Duodenal mucosa (tissue), 2 donors: Measurements from ENCODE around the gene TMEM126B.
"Not testable (repeated sequence)": the region's sequence is repeated elsewhere in the genome, so short reads cannot be mapped to it uniquely, and the experiment has no call there.

Experiments used
- H3K27ac ChIP-seq: one replicate; pipeline ENCODE4 v1.7.0; 2013; ENCODE audit warnings: low read depth, low read length
- H3K27me3 ChIP-seq, 2 donors: one replicate each; pipeline ENCODE4 v1.7.0; 2013; ENCODE audit warnings: low read length in 2 of 2, control low read depth in 1 of 2; ENCODE audit not compliant: insufficient read depth in 2 of 2, control insufficient read depth in 1 of 2
- H3K36me3 ChIP-seq, 2 donors: one replicate each; pipeline ENCODE4 v1.7.0; 2013; ENCODE audit warnings: low read length in 2 of 2, control low read depth in 1 of 2; ENCODE audit not compliant: insufficient read depth in 2 of 2, control insufficient read depth in 1 of 2
- H3K4me1 ChIP-seq, 2 donors: one replicate each; pipeline ENCODE4 v1.7.0; 2013; ENCODE audit warnings: low read length in 2 of 2, control low read depth in 1 of 2; ENCODE audit not compliant: insufficient read depth in 2 of 2, control insufficient read depth in 1 of 2
- H3K4me3 ChIP-seq, 2 donors: one replicate each; pipeline ENCODE4 v1.7.0; 2013; ENCODE audit warnings: low read length in 2 of 2, low read depth in 1 of 2
- H3K9ac ChIP-seq, 2 donors: one replicate each; pipeline ENCODE4 v1.7.0; 2013; ENCODE audit warnings: low read length in 2 of 2, low read depth in 1 of 2
- H3K9me3 ChIP-seq, 2 donors: one replicate each; pipeline ENCODE4 v1.7.0; 2013; ENCODE audit warnings: low read length in 2 of 2, control low read depth in 1 of 2; ENCODE audit not compliant: control insufficient read depth in 1 of 2

Gene TMEM126B

DNA sequence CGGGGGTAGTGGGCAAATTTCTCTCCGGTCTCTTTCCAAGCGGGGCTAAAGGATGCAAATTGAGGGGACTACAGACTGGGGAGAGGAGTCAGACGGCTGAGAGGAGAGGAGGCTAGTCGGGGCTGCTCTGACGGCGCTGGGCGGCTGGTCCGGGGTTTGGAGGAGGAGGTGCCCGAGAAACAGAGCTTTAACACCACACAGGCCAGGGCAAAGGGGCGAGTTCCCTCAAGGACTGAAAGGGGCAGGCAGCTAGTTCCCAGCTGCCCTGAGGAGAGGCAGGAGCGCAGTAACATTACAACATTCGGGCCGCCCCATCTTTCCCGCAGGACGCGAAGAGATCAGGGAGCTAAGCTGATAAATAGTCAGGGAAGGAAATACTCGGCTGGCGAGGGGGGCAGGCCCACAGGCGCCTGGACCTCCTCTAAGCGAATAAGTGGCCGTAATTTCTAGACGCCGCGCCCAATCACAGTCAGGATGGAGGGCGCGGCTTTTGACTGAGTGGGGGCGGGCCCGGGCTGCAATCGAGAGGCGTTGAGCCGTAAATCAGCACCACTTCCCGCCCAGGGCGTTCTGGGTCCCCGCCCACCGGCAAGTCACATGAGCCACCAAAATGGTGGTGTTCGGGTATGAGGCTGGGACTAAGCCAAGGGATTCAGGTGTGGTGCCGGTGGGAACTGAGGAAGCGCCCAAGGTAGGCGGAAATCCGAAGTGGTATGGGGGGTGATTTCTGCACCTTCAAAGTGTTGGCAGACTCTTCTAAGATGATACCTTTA lies at the start of gene TMEM126B:
Gene TMEM126B (plus strand): TSS at position 596 of the 773 bp plus-strand sequence. CDS start 15 bp downstream, at position 611.
- peaks cover 0 to 6% of the 10 kb centered on the region in 2 donors for H3K36me3 ChIP-seq
- peaks cover 11 to 12% of the 10 kb centered on the region in 2 donors for H3K4me1 ChIP-seq
- H3K27ac ChIP-seq = peak within 1 kb of the TSS; percentile 91
- peak within 1 kb of the TSS; percentile 85 to 90 for H3K9ac ChIP-seq
- no peaks in the 10 kb centered on the region for H3K27me3 ChIP-seq
- peak within 1 kb of the TSS; percentile 87 to 94 for H3K4me3 ChIP-seq
- no peaks in the 10 kb centered on the region for H3K9me3 ChIP-seq

DNA sequence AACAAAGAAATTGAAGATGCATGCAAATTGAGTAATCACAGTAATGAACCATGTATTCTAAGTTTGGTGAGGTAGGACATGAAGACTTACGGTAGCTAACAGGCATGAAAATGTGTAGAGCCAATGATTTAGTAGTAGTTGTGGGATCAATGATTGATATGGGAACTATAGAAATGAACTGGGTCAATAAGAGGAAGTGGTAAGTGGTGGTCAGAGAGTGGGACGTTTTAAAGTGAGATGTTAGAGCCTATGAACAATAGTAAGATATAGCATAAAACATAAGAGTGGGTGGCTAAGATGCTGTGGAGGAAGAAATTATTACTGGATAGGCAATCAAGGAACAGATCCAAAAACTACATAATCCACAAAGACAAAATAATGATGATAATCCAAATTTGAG lies 46.3 kb upstream of the TMEM126B start:
- Histone ChIP-seq H3K9ac (no peak overlapping the region), H3K4me3 (no peak overlapping the region), H3K9me3 (no peaks in the 10 kb centered on the region), H3K27me3 (no peaks in the 10 kb centered on the region), H3K36me3 (no peaks in the 10 kb centered on the region), H3K27ac (no peak overlapping the region), H3K4me1 (no peaks in the 10 kb centered on the region)

GRCh38 chr11:85589373-85589772 lies 39.0 kb upstream of the TMEM126B start:
- Histone ChIP-seq H3K9ac (no peak overlapping the region), H3K4me3 (no peak overlapping the region), H3K9me3 (no peaks in the 10 kb centered on the region), H3K4me1 (peaks cover 0 to 3% of the 10 kb centered on the region in 2 donors), H3K27ac (no peak overlapping the region), H3K36me3 (no peaks in the 10 kb centered on the region), H3K27me3 (no peaks in the 10 kb centered on the region)

GRCh38 chr11:85590848-85591483 lies 37.4 kb upstream of the TMEM126B start:
- Histone ChIP-seq H3K27ac (no peak overlapping the region), H3K4me1 (peaks cover 0 to 3% of the 10 kb centered on the region in 2 donors), H3K4me3 (no peak overlapping the region), H3K9ac (no peak overlapping the region), H3K9me3 (no peaks in the 10 kb centered on the region), H3K36me3 (no peaks in the 10 kb centered on the region), H3K27me3 (no peaks in the 10 kb centered on the region)

- Histone ChIP-seq H3K36me3 (no peaks in the 10 kb centered on the region), H3K9me3 (no peaks in the 10 kb centered on the region), H3K9ac (no peak overlapping the region), H3K27me3 (no peaks in the 10 kb centered on the region), H3K4me1 (no peaks in the 10 kb centered on the region), H3K4me3 (no peak overlapping the region), H3K27ac (no peak overlapping the region)
These were observed 33.0 kb upstream of the TMEM126B start for GRCh38 chr11:85595285-85595884.

GRCh38 chr11:85596886-85597285 lies 31.5 kb upstream of the TMEM126B start:
- Histone ChIP-seq H3K36me3 (no peaks in the 10 kb centered on the region), H3K4me1 (no peaks in the 10 kb centered on the region), H3K9ac (no peak overlapping the region), H3K27me3 (no peaks in the 10 kb centered on the region), H3K9me3 (no peaks in the 10 kb centered on the region), H3K4me3 (no peak overlapping the region), H3K27ac (no peak overlapping the region)

DNA sequence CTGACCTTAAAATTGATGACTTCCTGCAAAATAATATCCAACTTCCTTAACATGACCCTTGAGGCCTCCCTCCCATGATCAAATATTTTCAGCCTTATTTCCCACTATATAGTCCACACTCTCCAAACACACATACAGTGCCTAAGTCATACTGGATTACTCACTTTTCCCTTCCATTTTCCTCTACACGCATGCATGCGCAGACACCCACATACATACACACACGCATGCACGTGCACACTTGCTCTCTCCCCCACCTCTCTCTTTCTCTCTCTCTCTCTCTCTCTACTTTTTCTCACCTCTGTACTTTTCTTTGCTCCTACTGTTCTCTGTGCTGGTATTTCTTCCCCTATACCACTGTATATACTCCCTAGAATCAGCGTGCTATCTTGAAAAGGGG lies 29.3 kb upstream of the TMEM126B start:
- Histone ChIP-seq H3K36me3 (no peaks in the 10 kb centered on the region), H3K4me1 (no peaks in the 10 kb centered on the region), H3K9me3 (no peaks in the 10 kb centered on the region), H3K27me3 (no peaks in the 10 kb centered on the region), H3K9ac (no peak overlapping the region), H3K27ac (no peak overlapping the region), H3K4me3 (no peak overlapping the region)

GRCh38 chr11:85602526-85603213 lies 25.7 kb upstream of the TMEM126B start:
- Histone ChIP-seq H3K4me3 (no peak overlapping the region), H3K9me3 (no peaks in the 10 kb centered on the region)

GRCh38 chr11:85603220-85603619 lies 25.2 kb upstream of the TMEM126B start:
- Histone ChIP-seq H3K36me3 (no peaks in the 10 kb centered on the region), H3K27me3 (no peaks in the 10 kb centered on the region), H3K9ac (no peak overlapping the region), H3K27ac (no peak overlapping the region), H3K4me3 (no peak overlapping the region), H3K4me1 (no peaks in the 10 kb centered on the region), H3K9me3 (no peaks in the 10 kb centered on the region)

More at GRCh38 chr11:85602526-85603213, 25.7 kb upstream of the TMEM126B start:
- Histone ChIP-seq H3K4me1 (no peaks in the 10 kb centered on the region), H3K9ac (no peak overlapping the region), H3K27ac (no peak overlapping the region), H3K27me3 (no peaks in the 10 kb centered on the region), H3K36me3 (no peaks in the 10 kb centered on the region)

DNA sequence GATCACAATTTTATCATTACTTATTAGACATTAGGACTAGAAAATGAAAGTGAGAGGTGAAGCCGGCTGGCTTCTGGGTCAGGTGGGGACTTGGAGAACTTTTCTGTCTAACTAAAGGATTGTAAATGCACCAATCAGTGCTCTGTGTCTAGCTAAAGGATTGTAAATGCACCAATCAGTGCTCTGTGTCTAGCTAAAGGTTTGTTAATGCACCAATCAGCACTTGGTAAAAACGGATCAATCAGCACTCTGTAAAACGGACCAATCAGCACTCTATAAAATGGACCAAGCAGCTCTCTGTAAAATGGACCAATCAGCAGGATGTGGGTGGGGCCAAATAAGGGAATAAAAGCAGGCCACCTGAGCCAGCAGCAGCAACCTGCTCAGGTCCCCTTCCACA lies 22.2 kb upstream of the TMEM126B start:
- H3K36me3 ChIP-seq, H3K9me3 ChIP-seq, H3K27me3 ChIP-seq, H3K4me1 ChIP-seq, H3K4me3 ChIP-seq, H3K27ac ChIP-seq, H3K9ac ChIP-seq: not testable (repeated sequence)
